Measurements from ENCODE around the gene DPP7. TPM values are rescaled to one million over a fixed set of nuclear protein-coding genes. Genes with fewer than 3 reads are reported as not detected.
A peak's percentile ranks its signal among the peaks of the same experiment; 100 is the strongest.

Gene DPP7
- total and polyA plus RNA-seq, 2 experiments from 2014 or later = 134 to 145 TPM

- Histone ChIP-seq H3K4me3 (peak overlapping the region; percentile 79), H3F3A (ENCODE audit: insufficient read depth) (peaks cover 27% of the 10 kb centered on the region), H3K4me1 (ENCODE audit: insufficient read depth) (peaks cover 34% of the 10 kb centered on the region), H3K9me2 (ENCODE audit: insufficient read depth) (no peaks in the 10 kb centered on the region), H3K27ac (peak overlapping the region; percentile 88), H4K20me1 (ENCODE audit: insufficient read depth) (no peaks in the 10 kb centered on the region), H2AFZ (peak overlapping the region; percentile 72), H3K9ac (peak overlapping the region; percentile 92), H3K4me2 (ENCODE audit: unreplicated experiment) (peak overlapping the region; percentile 93), H3K9me3 (ENCODE audit: low read depth) (no peaks in the 10 kb centered on the region), H3K79me2 (ENCODE audit: insufficient read depth) (peaks cover 42% of the 10 kb centered on the region), H3K36me3 (ENCODE audit: low read depth) (peaks cover 5% of the 10 kb centered on the region; the same call in 1 of the 2 replicates), H3K27me3 (replicated peaks; ENCODE audit: insufficient read depth) (no peaks in the 10 kb centered on the region)
- in situ Hi-C loops (cut with MboI) = no loop called here
- WGBS, 2 experiments (ENCODE audit: low coverage in 1 of 2, low lambda C conversion rate in 2 of 2, missing lambda C conversion rate in 2 of 2) = 5% methylated on average over 22 of the region's 22 CpGs
- TF ChIP-seq EZH2 (IDR thresholded peaks at IDR 0.05; ENCODE audit: insufficient read depth, poor library complexity, severe bottlenecking) (no peak), EZH2phosphoT487 (IDR thresholded peaks at IDR 0.05; ENCODE audit: insufficient read depth, low read depth) (no peak)
- DNase-seq = peak; percentile 40
Observed at GRCh38 chr9:137087409-137087925, 27.1 kb downstream of the DPP7 start.

GRCh38 chr9:137086531-137087408 is 27.8 kb downstream of the DPP7 start, which contains the start of gene MAN1B1:
MAN1B1 (plus strand) TSS chr9:137086985; CDS start chr9:137087000, 15 bp downstream.
- peak within 1 kb of the TSS; percentile 79 for H3K4me3 ChIP-seq
- H4K20me1 ChIP-seq (ENCODE audit: insufficient read depth) = no peaks in the 10 kb centered on the region
- H3K27ac ChIP-seq = peak within 1 kb of the TSS; percentile 88
- peaks cover 34% of the 10 kb centered on the region for H3K4me1 ChIP-seq (ENCODE audit: insufficient read depth)
- peaks cover 35% of the 10 kb centered on the region for H3K79me2 ChIP-seq (ENCODE audit: insufficient read depth)
- peak within 1 kb of the TSS; percentile 93 for H3K4me2 ChIP-seq (ENCODE audit: unreplicated experiment)
- H3K9me3 ChIP-seq (ENCODE audit: low read depth) = no peaks in the 10 kb centered on the region
- H3K36me3 ChIP-seq (ENCODE audit: low read depth) = peaks cover 2% of the 10 kb centered on the region; the same call in 1 of the 2 replicates
- WGBS, 2 experiments (ENCODE audit: low coverage in 1 of 2, low lambda C conversion rate in 2 of 2, missing lambda C conversion rate in 2 of 2) = 0 to 1% methylated on average over 82 to 91 of the region's 101 CpGs
- peak; percentile 100 for DNase-seq
- peak within 1 kb of the TSS; percentile 72 for H2AFZ ChIP-seq
- TF ChIP-seq EZH2 (IDR thresholded peaks at IDR 0.05; ENCODE audit: insufficient read depth, poor library complexity, severe bottlenecking) (no peak), EZH2phosphoT487 (IDR thresholded peaks at IDR 0.05; ENCODE audit: insufficient read depth, low read depth) (no peak)
- no peaks in the 10 kb centered on the region for H3K9me2 ChIP-seq (ENCODE audit: insufficient read depth)
- no peaks in the 10 kb centered on the region for H3K27me3 ChIP-seq (replicated peaks; ENCODE audit: insufficient read depth)
- H3F3A ChIP-seq (ENCODE audit: insufficient read depth) = peaks cover 28% of the 10 kb centered on the region
- peak within 1 kb of the TSS; percentile 92 for H3K9ac ChIP-seq
- in situ Hi-C loops (cut with MboI) = no loop called here

GRCh38 chr9:137085920-137086530 is 28.5 kb downstream of the DPP7 start:
- Histone ChIP-seq H3K27ac (peak overlapping the region; percentile 88), H3K9me2 (ENCODE audit: insufficient read depth) (no peaks in the 10 kb centered on the region), H4K20me1 (ENCODE audit: insufficient read depth) (no peaks in the 10 kb centered on the region), H3K9me3 (ENCODE audit: low read depth) (no peaks in the 10 kb centered on the region), H3K27me3 (replicated peaks; ENCODE audit: insufficient read depth) (no peaks in the 10 kb centered on the region), H3K4me1 (ENCODE audit: insufficient read depth) (peaks cover 34% of the 10 kb centered on the region), H3K4me2 (ENCODE audit: unreplicated experiment) (peak overlapping the region; percentile 68), H3K79me2 (ENCODE audit: insufficient read depth) (peaks cover 31% of the 10 kb centered on the region), H3K9ac (peak overlapping the region; percentile 92), H3K36me3 (ENCODE audit: low read depth) (0 out of 2 replicates have a peak, but pooled peaks cover 2% of the 10 kb centered on the region), H3F3A (ENCODE audit: insufficient read depth) (peaks cover 28% of the 10 kb centered on the region), H2AFZ (peak overlapping the region; percentile 44), H3K4me3 (peak overlapping the region; percentile 79)
- peak; percentile 74 for DNase-seq
- TF ChIP-seq EZH2 (IDR thresholded peaks at IDR 0.05; ENCODE audit: insufficient read depth, poor library complexity, severe bottlenecking) = no peak
- WGBS, 2 experiments (ENCODE audit: low coverage in 1 of 2, low lambda C conversion rate in 2 of 2, missing lambda C conversion rate in 2 of 2) = 2 to 3% methylated on average over 56 to 57 of the region's 58 CpGs
- in situ Hi-C loops (cut with MboI) = no loop called here

GRCh38 chr9:137084526-137084925 is 30.0 kb downstream of the DPP7 start:
- Histone ChIP-seq H3K27ac (peak overlapping the region; percentile 80), H2AFZ (no peak overlapping the region), H3K9ac (no peak overlapping the region), H3K79me2 (ENCODE audit: insufficient read depth) (peaks cover 24% of the 10 kb centered on the region), H3K27me3 (replicated peaks; ENCODE audit: insufficient read depth) (no peaks in the 10 kb centered on the region), H3K9me2 (ENCODE audit: insufficient read depth) (no peaks in the 10 kb centered on the region), H3K4me3 (no peak overlapping the region), H3K36me3 (ENCODE audit: low read depth) (0 out of 2 replicates have a peak, but pooled peaks cover 2% of the 10 kb centered on the region), H4K20me1 (ENCODE audit: insufficient read depth) (no peaks in the 10 kb centered on the region), H3F3A (ENCODE audit: insufficient read depth) (peaks cover 28% of the 10 kb centered on the region), H3K9me3 (ENCODE audit: low read depth) (no peaks in the 10 kb centered on the region), H3K4me2 (ENCODE audit: unreplicated experiment) (no peak overlapping the region), H3K4me1 (ENCODE audit: insufficient read depth) (peaks cover 34% of the 10 kb centered on the region)
- TF ChIP-seq EZH2 (IDR thresholded peaks at IDR 0.05; ENCODE audit: insufficient read depth, poor library complexity, severe bottlenecking) (no peak), EZH2phosphoT487 (IDR thresholded peaks at IDR 0.05; ENCODE audit: insufficient read depth, low read depth) (no peak)
- DNase-seq = no peak
- in situ Hi-C loops (cut with MboI) = no loop called here
- WGBS, 2 experiments (ENCODE audit: low coverage in 1 of 2, low lambda C conversion rate in 2 of 2, missing lambda C conversion rate in 2 of 2) = 78 to 81% methylated on average over 9 of the region's 9 CpGs

Data from GM23248 (cell line).